Nephron (organoid): ENCODE data around the gene PIPOX.
A peak's percentile ranks its signal among the peaks of the same experiment; 100 is the strongest.

Source experiments
- H3K27ac Mint-ChIP-seq, 3 experiments: 2 replicates each; pipeline ENCODE4 v1.8.0; 2020; ENCODE audit warnings: mixed read lengths in 3 of 3, mild to moderate bottlenecking in 2 of 3, moderate library complexity in 1 of 3
- H3K27me3 Mint-ChIP-seq: 2 replicates; pipeline ENCODE4 v1.8.0; 2021; ENCODE audit warnings: low read depth, mild to moderate bottlenecking, moderate library complexity, mixed read lengths
- H3K36me3 Mint-ChIP-seq: 2 replicates; pipeline ENCODE4 v1.8.0; 2020; ENCODE audit warnings: low read depth, mixed read lengths
- H3K4me1 Mint-ChIP-seq: 2 replicates; pipeline ENCODE4 v1.8.0; 2020; ENCODE audit warnings: mixed read lengths
- H3K4me3 Mint-ChIP-seq, 3 experiments: 2 replicates each; pipeline ENCODE4 v1.8.0; 2020; ENCODE audit warnings: mild to moderate bottlenecking in 3 of 3, mixed read lengths in 3 of 3, moderate library complexity in 2 of 3
- H3K9me3 Mint-ChIP-seq: 2 replicates; pipeline ENCODE4 v1.8.0; 2020; ENCODE audit warnings: mixed read lengths
- TF ChIP-seq, protein P1 (sequence below), 3 experiments: fragments of 200-600 bp; sonication (generic); IDR thresholded peaks; one replicate each; pipeline ENCODE4 v1.5.0; 2021; ENCODE audit warnings: antibody characterized with exemption in 3 of 3; ENCODE audit not compliant: unreplicated experiment in 3 of 3

Gene PIPOX

GRCh38 chr17:29079433-29079832 lies 36.5 kb downstream of the PIPOX start:
- no peaks in the 10 kb centered on the region for H3K9me3 Mint-ChIP-seq
- TF ChIP-seq, protein P1, sequence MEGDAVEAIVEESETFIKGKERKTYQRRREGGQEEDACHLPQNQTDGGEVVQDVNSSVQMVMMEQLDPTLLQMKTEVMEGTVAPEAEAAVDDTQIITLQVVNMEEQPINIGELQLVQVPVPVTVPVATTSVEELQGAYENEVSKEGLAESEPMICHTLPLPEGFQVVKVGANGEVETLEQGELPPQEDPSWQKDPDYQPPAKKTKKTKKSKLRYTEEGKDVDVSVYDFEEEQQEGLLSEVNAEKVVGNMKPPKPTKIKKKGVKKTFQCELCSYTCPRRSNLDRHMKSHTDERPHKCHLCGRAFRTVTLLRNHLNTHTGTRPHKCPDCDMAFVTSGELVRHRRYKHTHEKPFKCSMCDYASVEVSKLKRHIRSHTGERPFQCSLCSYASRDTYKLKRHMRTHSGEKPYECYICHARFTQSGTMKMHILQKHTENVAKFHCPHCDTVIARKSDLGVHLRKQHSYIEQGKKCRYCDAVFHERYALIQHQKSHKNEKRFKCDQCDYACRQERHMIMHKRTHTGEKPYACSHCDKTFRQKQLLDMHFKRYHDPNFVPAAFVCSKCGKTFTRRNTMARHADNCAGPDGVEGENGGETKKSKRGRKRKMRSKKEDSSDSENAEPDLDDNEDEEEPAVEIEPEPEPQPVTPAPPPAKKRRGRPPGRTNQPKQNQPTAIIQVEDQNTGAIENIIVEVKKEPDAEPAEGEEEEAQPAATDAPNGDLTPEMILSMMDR (IDR thresholded peaks at IDR 0.05; ENCODE audit: unreplicated experiment in 3 of 3) = no peak
- no peak overlapping the region for H3K27ac Mint-ChIP-seq
- no peak overlapping the region for H3K4me3 Mint-ChIP-seq
- H3K36me3 Mint-ChIP-seq = peaks cover 37% of the 10 kb centered on the region
- H3K4me1 Mint-ChIP-seq = peaks cover 18% of the 10 kb centered on the region
- peaks cover 3% of the 10 kb centered on the region for H3K27me3 Mint-ChIP-seq

GRCh38 chr17:29079887-29080286 lies 36.9 kb downstream of the PIPOX start:
- Mint-ChIP-seq H3K4me1 (peaks cover 22% of the 10 kb centered on the region), H3K9me3 (no peaks in the 10 kb centered on the region), H3K27ac (no peak overlapping the region), H3K36me3 (peaks cover 37% of the 10 kb centered on the region), H3K27me3 (peaks cover 3% of the 10 kb centered on the region), H3K4me3 (no peak overlapping the region)
- TF ChIP-seq, protein P1 (IDR thresholded peaks at IDR 0.05; ENCODE audit: unreplicated experiment in 3 of 3) = no peak

GRCh38 chr17:29080323-29080722 lies 37.4 kb downstream of the PIPOX start:
- TF ChIP-seq, protein P1 (IDR thresholded peaks at IDR 0.05; ENCODE audit: unreplicated experiment in 3 of 3) = no peak
- Mint-ChIP-seq H3K4me3 (no peak overlapping the region), H3K36me3 (peaks cover 37% of the 10 kb centered on the region), H3K27ac (no peak overlapping the region), H3K4me1 (peaks cover 26% of the 10 kb centered on the region), H3K27me3 (peaks cover 3% of the 10 kb centered on the region), H3K9me3 (no peaks in the 10 kb centered on the region)

GRCh38 chr17:29080965-29081364 lies 38.0 kb downstream of the PIPOX start:
- Mint-ChIP-seq H3K9me3 (no peaks in the 10 kb centered on the region), H3K36me3 (peaks cover 37% of the 10 kb centered on the region), H3K27ac (no peak overlapping the region), H3K4me3 (no peak overlapping the region), H3K4me1 (peaks cover 26% of the 10 kb centered on the region), H3K27me3 (peaks cover 3% of the 10 kb centered on the region)
- TF ChIP-seq, protein P1 (IDR thresholded peaks at IDR 0.05; ENCODE audit: unreplicated experiment in 3 of 3) = no peak

DNA sequence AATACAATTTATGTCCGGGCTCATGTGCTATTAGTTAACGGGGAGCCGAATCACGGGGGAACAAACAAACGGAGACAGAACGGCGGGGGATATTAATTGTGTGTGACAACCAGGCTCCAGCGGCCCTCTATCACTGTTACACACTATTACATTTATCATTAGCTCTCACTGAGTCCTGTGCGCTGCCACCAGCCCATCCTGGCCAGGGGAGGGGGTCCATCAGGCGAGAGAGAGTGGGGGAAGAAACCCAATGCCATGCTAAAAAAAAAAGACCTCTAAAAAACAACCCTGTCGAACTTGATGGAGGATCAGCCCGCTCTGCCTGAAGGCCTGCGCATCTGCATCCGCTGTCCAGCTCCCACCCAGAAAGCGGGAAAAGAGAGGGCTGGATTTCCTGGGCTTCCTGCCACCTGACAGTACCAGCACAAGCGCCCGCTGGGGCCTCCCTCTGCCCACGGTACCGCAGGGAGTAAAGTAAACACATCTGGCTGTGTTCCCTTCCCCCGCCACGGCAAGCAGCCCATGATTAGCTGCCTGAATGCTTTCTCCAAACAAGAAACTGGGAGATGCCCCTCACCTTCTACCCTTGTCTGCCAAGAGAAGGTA lies 41.7 kb downstream of the PIPOX start:
- Mint-ChIP-seq H3K36me3 (peaks cover 47% of the 10 kb centered on the region), H3K4me1 (peaks cover 25% of the 10 kb centered on the region), H3K27ac (peak overlapping the region; percentile 33 to 66 (median 57)), H3K27me3 (peaks cover 3% of the 10 kb centered on the region), H3K4me3 (peak overlapping the region in 1 of 3 experiments; percentile 8), H3K9me3 (no peaks in the 10 kb centered on the region)
- TF ChIP-seq, protein P1 (IDR thresholded peaks at IDR 0.05; ENCODE audit: unreplicated experiment in 3 of 3) = no peak

DNA sequence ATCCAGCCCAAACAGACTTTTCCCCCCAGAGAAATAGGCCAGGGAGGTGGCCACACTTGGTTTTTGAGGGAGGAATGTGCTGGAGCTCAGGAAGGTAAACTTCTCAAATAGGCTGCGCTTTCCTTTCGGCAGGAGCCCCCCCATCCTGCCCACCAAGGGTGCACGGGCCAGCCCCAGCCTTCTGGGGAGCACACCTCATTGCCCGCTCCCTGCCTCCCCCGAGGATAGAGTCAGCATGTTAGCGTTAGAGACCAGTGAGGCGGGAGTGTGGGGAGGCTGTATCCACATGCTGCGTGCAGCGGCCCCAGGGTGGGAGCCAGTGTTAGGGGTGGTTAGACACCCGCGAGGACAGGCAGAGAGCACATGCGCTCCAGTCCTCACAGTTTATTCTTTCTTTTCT lies 42.3 kb downstream of the PIPOX start:
- H3K36me3 Mint-ChIP-seq = peaks cover 48% of the 10 kb centered on the region
- H3K9me3 Mint-ChIP-seq = no peaks in the 10 kb centered on the region
- H3K27me3 Mint-ChIP-seq = peaks cover under 1% of the 10 kb centered on the region
- H3K27ac Mint-ChIP-seq = peak overlapping the region; percentile 33 to 66 (median 57)
- H3K4me1 Mint-ChIP-seq = peaks cover 26% of the 10 kb centered on the region
- TF ChIP-seq, protein P1 (IDR thresholded peaks at IDR 0.05; ENCODE audit: unreplicated experiment in 3 of 3) = no peak
- H3K4me3 Mint-ChIP-seq = no peak overlapping the region
